Osteoblast (primary cell): ENCODE results near the gene ADAM30. TPM values are rescaled to one million over a fixed set of nuclear protein-coding genes. Genes with fewer than 3 reads are reported as not detected.

Source experiments
- DNase-seq: peaks from one replicate; pipeline ENCODE4 v3.0.0; 2011; ENCODE audit warnings: low spot score, mixed read lengths; ENCODE audit not compliant: insufficient read length; ENCODE audit errors: missing footprints
- H2AFZ ChIP-seq: 2 replicates; pipeline ENCODE4 v1.6.0; 2011; ENCODE audit warnings: mild to moderate bottlenecking, low read length
- H3K27ac ChIP-seq: 2 replicates; pipeline ENCODE4 v1.5.1; 2011; ENCODE audit warnings: mild to moderate bottlenecking, low read depth, low read length, moderate library complexity
- H3K27me3 ChIP-seq: 2 replicates; pipeline ENCODE4 v1.6.0; 2012; ENCODE audit warnings: mild to moderate bottlenecking, control low read depth, inconsistent platforms, low read length, moderate library complexity; ENCODE audit not compliant: insufficient read depth
- H3K36me3 ChIP-seq: 2 replicates; pipeline ENCODE4 v1.5.1; 2011; ENCODE audit warnings: mild to moderate bottlenecking, low read length, control low read depth, moderate library complexity; ENCODE audit not compliant: insufficient read depth
- H3K4me1 ChIP-seq: 2 replicates; pipeline ENCODE4 v1.5.1; 2011; ENCODE audit warnings: mild to moderate bottlenecking, low read length, control low read depth, moderate library complexity; ENCODE audit not compliant: insufficient read depth
- H3K4me2 ChIP-seq: 2 replicates; pipeline ENCODE4 v1.6.0; 2011; ENCODE audit warnings: mild to moderate bottlenecking, low read length; ENCODE audit not compliant: insufficient read depth
- H3K4me3 ChIP-seq: fragments of 200-600 bp; sonication (generic); 3 replicates; pipeline ENCODE4 v1.5.1; 2012; ENCODE audit warnings: mild to moderate bottlenecking, low read length, inconsistent platforms; ENCODE audit not compliant: insufficient read depth
- H3K79me2 ChIP-seq: 2 replicates; pipeline ENCODE4 v1.6.0; 2012; ENCODE audit warnings: mild to moderate bottlenecking, low read length, control low read depth, inconsistent platforms; ENCODE audit not compliant: insufficient read depth
- H3K9me3 ChIP-seq: 2 replicates; pipeline ENCODE4 v1.5.1; 2011; ENCODE audit warnings: low read depth, low read length, control low read depth
- H4K20me1 ChIP-seq: 2 replicates; pipeline ENCODE4 v1.6.0; 2012; ENCODE audit warnings: mild to moderate bottlenecking, low read length, control low read depth; ENCODE audit not compliant: insufficient read depth
- CTCF ChIP-seq: IDR thresholded peaks from 2 replicates; pipeline ENCODE4 v1.5.1; 2011; ENCODE audit warnings: mild to moderate bottlenecking, low read depth, low read length, moderate library complexity; ENCODE audit errors: extremely low read depth
- total RNA-seq: library from RNA; depleted of rRNA; stranded (reverse); fragments of >200 nt; gene quantifications from 2 replicates; pipeline ENCODE4 v1.2.3, GENCODE V29; 2012

The ADAM30 gene
- total RNA-seq, 1 donor, result not detected

DNA sequence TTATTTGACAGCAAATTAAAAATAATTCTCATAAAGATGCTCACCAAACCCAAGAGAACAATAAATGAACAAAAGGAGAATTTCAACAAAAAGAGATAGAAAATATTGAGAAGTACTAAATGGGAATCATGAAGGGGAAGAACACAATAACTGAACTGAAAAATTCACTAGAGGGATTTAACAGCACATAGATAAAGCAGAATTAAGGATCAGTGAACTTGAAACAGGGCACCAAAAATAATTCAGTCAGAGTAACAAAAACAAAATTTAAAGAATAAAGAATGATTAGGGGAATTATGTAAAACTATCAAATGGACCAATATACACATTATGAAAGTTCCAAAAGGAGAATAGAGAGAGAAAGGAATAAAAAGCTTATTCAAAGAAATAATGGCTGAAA lies 7.8 kb downstream of the ADAM30 start:
- no peak overlapping the region for H3K4me3 ChIP-seq
- H3K27me3 ChIP-seq, result no peaks in the 10 kb centered on the region
- no peaks in the 10 kb centered on the region for H4K20me1 ChIP-seq
- no peak overlapping the region for H3K27ac ChIP-seq
- no peak for TF ChIP-seq CTCF
- no peaks in the 10 kb centered on the region for H3K9me3 ChIP-seq
- no peaks in the 10 kb centered on the region for H3K36me3 ChIP-seq
- peaks cover 8% of the 10 kb centered on the region for H3K4me1 ChIP-seq
- no peak overlapping the region for H3K4me2 ChIP-seq
- no peak for DNase-seq
- H3K79me2 ChIP-seq, result no peaks in the 10 kb centered on the region
- H2AFZ ChIP-seq, result no peak overlapping the region

- DNase-seq, result no peak
- no peaks in the 10 kb centered on the region for H3K79me2 ChIP-seq
- no peaks in the 10 kb centered on the region for H3K36me3 ChIP-seq
- no peak overlapping the region for H2AFZ ChIP-seq
- no peak overlapping the region for H3K4me2 ChIP-seq
- H3K27me3 ChIP-seq, result no peaks in the 10 kb centered on the region
- no peaks in the 10 kb centered on the region for H3K9me3 ChIP-seq
- no peak overlapping the region for H3K4me3 ChIP-seq
- TF ChIP-seq CTCF, result no peak
- peaks cover 10% of the 10 kb centered on the region for H3K4me1 ChIP-seq
- H3K27ac ChIP-seq, result no peak overlapping the region
- no peaks in the 10 kb centered on the region for H4K20me1 ChIP-seq
These were observed 8.9 kb downstream of the ADAM30 start for GRCh38 chr1:119887427-119887826.

DNA sequence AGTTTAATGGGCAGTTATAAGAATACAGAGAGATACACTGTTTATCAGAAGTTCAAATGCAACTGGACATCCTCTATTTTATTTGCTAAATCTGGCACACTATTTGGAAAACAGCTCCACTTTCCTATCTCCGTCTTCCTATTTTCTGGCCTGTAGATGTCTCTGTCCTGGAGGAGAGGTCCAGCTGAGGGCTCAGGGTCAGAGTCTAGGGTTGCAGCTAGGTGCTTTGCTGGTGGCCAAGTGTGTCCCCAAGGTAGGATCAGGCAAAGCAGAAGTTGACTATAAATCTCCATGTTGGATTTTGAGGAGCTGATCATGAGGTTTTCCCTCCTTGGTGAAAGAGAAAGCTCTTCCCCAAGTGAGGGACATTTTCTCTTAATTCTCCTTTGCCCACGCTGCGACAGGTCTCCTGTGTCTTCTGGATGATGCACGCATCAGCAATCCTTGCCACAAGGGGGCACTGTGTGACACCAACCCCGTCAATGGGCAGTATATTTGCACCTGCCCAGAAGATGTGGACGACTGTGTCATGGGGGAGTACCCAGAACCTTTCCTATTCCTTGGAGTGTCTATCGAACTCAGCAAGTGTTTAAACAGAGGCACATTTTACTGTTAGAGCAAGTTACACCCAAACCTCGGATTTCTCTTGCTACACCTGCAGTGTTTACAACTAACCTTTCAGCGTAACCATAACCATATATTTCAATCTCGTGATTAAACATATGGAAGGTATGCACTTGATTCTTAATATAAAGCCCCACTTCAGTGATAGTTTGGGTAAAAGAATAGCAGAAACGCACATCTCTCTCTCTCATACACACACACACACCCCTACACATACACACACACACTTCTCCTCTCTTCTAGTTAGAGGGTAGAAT lies 10.2 kb downstream of the ADAM30 start:
- H3K27me3 ChIP-seq, result no peaks in the 10 kb centered on the region
- H2AFZ ChIP-seq, result peak overlapping the region; percentile 27
- H3K36me3 ChIP-seq, result no peaks in the 10 kb centered on the region
- H3K27ac ChIP-seq, result no peak overlapping the region
- no peak overlapping the region for H3K4me3 ChIP-seq
- peaks cover 11% of the 10 kb centered on the region for H3K4me1 ChIP-seq
- no peaks in the 10 kb centered on the region for H4K20me1 ChIP-seq
- TF ChIP-seq CTCF, result peak; percentile 88
- H3K9me3 ChIP-seq, result no peaks in the 10 kb centered on the region
- peak; percentile 27 for DNase-seq
- H3K79me2 ChIP-seq, result no peaks in the 10 kb centered on the region
- no peak overlapping the region for H3K4me2 ChIP-seq

GRCh38 chr1:119884711-119885110 lies 11.6 kb downstream of the ADAM30 start:
- no peak overlapping the region for H3K4me3 ChIP-seq
- H3K27ac ChIP-seq, result no peak overlapping the region
- H3K4me2 ChIP-seq, result no peak overlapping the region
- H3K9me3 ChIP-seq, result no peaks in the 10 kb centered on the region
- H3K27me3 ChIP-seq, result no peaks in the 10 kb centered on the region
- H2AFZ ChIP-seq, result no peak overlapping the region
- H3K36me3 ChIP-seq, result no peaks in the 10 kb centered on the region
- H4K20me1 ChIP-seq, result no peaks in the 10 kb centered on the region
- no peak for DNase-seq
- TF ChIP-seq CTCF, result no peak
- peaks cover 11% of the 10 kb centered on the region for H3K4me1 ChIP-seq
- no peaks in the 10 kb centered on the region for H3K79me2 ChIP-seq
